BE2C (cell line): ENCODE results near the gene SUSD3.

ENCODE experiments used
- DNase-seq: peaks from one replicate; pipeline ENCODE4 v3.0.0-alpha.2; 2020
- H3K27me3 ChIP-seq: fragments of 250-450 bp; sonication (Bioruptor Pico); 2 replicates; pipeline ENCODE4 v1.5.1; 2020; ENCODE audit warnings: mild to moderate bottlenecking
- H3K36me3 ChIP-seq: fragments of 250-450 bp; sonication (Bioruptor Pico); 2 replicates; pipeline ENCODE4 v1.5.1; 2020; ENCODE audit warnings: mild to moderate bottlenecking
- H3K4me1 ChIP-seq: fragments of 250-450 bp; sonication (Bioruptor Pico); 2 replicates; pipeline ENCODE4 v1.5.1; 2020
- H3K4me3 ChIP-seq: 2 replicates; pipeline ENCODE4 v1.5.1; 2011; ENCODE audit warnings: low read depth, low read length
- H3K9me3 ChIP-seq: fragments of 250-450 bp; sonication (Bioruptor Pico); 2 replicates; pipeline ENCODE4 v1.5.1; 2020
- CTCF ChIP-seq: IDR thresholded peaks from 2 replicates; pipeline ENCODE4 v1.5.1; 2012; ENCODE audit warnings: mild to moderate bottlenecking, low read depth, low read length

The SUSD3 gene

DNA sequence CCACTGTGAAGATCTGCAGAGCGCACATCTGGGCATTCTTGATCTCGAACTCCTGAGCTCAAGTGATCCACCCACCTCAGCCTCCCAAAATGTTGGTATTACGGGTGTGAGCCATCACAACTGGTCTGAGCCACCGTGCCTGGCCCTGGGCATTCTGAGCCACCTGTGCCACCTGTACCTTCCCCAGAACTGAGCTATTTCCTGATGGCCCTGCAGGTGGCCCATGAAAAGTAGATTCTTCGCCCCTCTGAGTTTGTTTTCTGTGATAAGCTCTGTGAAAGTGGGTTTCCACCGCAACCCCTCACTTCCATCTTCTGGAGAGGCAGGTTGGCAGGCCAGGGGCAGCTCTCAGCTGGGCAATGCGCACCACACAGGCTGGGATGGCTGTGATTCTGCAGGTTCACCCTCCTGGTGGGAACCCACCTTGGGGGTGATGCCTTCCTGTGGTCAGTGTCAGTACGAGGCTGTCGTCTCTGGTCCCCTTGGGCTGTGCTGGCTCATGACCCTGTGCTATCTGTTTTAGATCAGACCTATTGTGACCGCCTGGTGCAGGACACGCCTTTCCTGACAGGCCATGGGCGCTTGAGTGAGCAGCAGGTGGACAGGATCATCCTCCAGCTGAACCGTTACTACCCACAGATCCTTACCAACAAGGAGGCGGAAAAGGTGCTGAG is 48.8 kb downstream of the SUSD3 start:
- no peak for TF ChIP-seq CTCF
- H3K9me3 ChIP-seq: no peaks in the 10 kb centered on the region
- no peaks in the 10 kb centered on the region; the same call in 1 of the 2 replicates for H3K36me3 ChIP-seq
- no peaks in the 10 kb centered on the region for H3K27me3 ChIP-seq
- no peak for DNase-seq
- no peak overlapping the region for H3K4me3 ChIP-seq
- H3K4me1 ChIP-seq: no peaks in the 10 kb centered on the region

GRCh38 chr9:93107825-93108161 is 49.3 kb downstream of the SUSD3 start:
- no peaks in the 10 kb centered on the region; the same call in 1 of the 2 replicates for H3K36me3 ChIP-seq
- H3K4me1 ChIP-seq: no peaks in the 10 kb centered on the region
- no peaks in the 10 kb centered on the region for H3K27me3 ChIP-seq
- TF ChIP-seq CTCF: no peak
- DNase-seq: no peak
- H3K4me3 ChIP-seq: no peak overlapping the region
- no peaks in the 10 kb centered on the region for H3K9me3 ChIP-seq

DNA sequence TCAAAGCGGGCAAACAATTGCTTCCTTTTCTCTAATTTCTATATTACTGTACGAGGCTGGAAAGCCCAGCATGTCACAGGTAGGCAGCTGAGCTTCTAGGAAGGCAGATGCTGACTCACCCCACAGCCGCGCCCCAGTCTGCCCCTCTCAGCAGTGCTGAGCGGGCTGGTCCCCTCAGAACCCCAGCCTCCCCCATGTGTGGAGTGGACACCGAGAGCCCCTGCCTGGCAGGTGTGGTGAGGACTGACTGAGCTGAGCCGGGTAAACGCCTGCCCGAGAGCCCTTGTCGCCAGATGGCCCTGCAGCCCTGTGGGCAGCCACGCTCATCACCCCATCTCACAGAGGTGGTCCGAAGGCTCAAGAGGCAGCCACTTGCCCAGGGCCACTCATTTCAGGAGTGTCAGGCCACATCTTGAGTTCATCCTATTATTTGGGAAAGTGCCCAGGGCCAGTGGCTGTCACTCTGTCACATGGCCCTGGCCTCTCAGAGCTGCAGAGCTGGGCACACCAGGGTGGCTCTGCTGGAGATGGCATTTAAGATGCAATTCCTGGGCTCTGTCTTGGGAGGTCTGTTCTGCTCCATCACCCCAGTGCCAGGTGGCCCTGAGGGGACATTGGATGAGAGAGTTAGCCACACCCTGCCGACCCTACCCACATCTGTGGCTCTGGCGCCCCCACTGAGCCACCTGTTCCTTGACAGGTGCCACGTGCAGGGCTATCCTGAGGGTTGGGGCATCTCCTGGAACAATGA is 50.0 kb downstream of the SUSD3 start:
- Histone ChIP-seq H3K4me1 (no peaks in the 10 kb centered on the region), H3K4me3 (no peak overlapping the region), H3K9me3 (no peaks in the 10 kb centered on the region), H3K36me3 (no peaks in the 10 kb centered on the region; the same call in 1 of the 2 replicates), H3K27me3 (no peaks in the 10 kb centered on the region)
- peak; percentile 11 for DNase-seq
- TF ChIP-seq CTCF: no peak

- no peaks in the 10 kb centered on the region for H3K9me3 ChIP-seq
- no peak for TF ChIP-seq CTCF
- no peaks in the 10 kb centered on the region; the same call in 1 of the 2 replicates for H3K36me3 ChIP-seq
- peak; percentile 18 for DNase-seq
- H3K4me3 ChIP-seq: no peak overlapping the region
- H3K4me1 ChIP-seq: no peaks in the 10 kb centered on the region
- H3K27me3 ChIP-seq: no peaks in the 10 kb centered on the region
Observed at GRCh38 chr9:93110311-93110855, 51.9 kb downstream of the SUSD3 start.

- Histone ChIP-seq H3K9me3 (no peaks in the 10 kb centered on the region), H3K27me3 (no peaks in the 10 kb centered on the region), H3K4me1 (no peaks in the 10 kb centered on the region), H3K36me3 (no peaks in the 10 kb centered on the region; the same call in 1 of the 2 replicates), H3K4me3 (no peak overlapping the region)
- TF ChIP-seq CTCF: no peak
- no peak for DNase-seq
Observed at GRCh38 chr9:93111001-93111370, 52.5 kb downstream of the SUSD3 start.
